HepG2 (cell line): ENCODE results near the gene SLC41A3. TPM values are rescaled to one million over a fixed set of nuclear protein-coding genes. Genes with fewer than 3 reads are reported as not detected.

Experiments used
- ATAC-seq: fragments of 200-7000 bp; cut with Tn5 transposase; 3 replicates; pipeline ENCODE4 v1.9.1; 2020; ENCODE audit warnings: mild to moderate bottlenecking, moderate library complexity
- BruUV-seq: library from RNA; stranded (reverse); fragments of 400-500 nt; replicated peaks from 2 replicates; lab custom pipeline; 2021; lab: Mats Ljungman, UMichigan
- CTCF ChIA-PET: fragments of 300-600 bp; formaldehyde crosslinking; extraction: SDS; loops from one replicate; lab custom pipeline; 2021; ENCODE audit warnings: low total read pairs, inconsistent platforms, low intra/inter-chr PET ratio; lab: Yijun Ruan, JAX
- POLR2A ChIA-PET: fragments of 350-600 bp; sonication (Branson Sonifier 250); formaldehyde crosslinking; loops from one replicate; lab custom pipeline; 2020; ENCODE audit warnings: antibody characterized with exemption, inconsistent platforms; lab: Yijun Ruan, JAX
- DNase-seq: peaks from one replicate; pipeline ENCODE4 v3.0.0-alpha.2; 2015; ENCODE audit warnings: low spot score
- FAIRE-seq: peaks from 3 replicates; lab custom pipeline; 2011; peaks lifted over from hg19 to GRCh38; lab: Jason Lieb, UNC
- H2AFZ ChIP-seq: one replicate; pipeline ENCODE4 v1.6.1; 2011; ENCODE audit warnings: low read length, inconsistent platforms
- H3K27ac ChIP-seq: fragments of 300-600 bp; 3 replicates; pipeline ENCODE4 v1.8.0; 2011; ENCODE audit warnings: mixed run types, mild to moderate bottlenecking, mixed read lengths, low read length, inconsistent platforms; ENCODE audit not compliant: insufficient read depth; ENCODE audit errors: extremely low read length
- H3K27me3 ChIP-seq, 2 experiments: fragments of 200-600 bp in 1 of 2; 2 replicates in 1 of 2; 3 replicates in 1 of 2; pipeline versions ENCODE4 v1.6.0 to v1.8.0; 2011; ENCODE audit warnings: low read length in 2 of 2, mild to moderate bottlenecking in 2 of 2, moderate library complexity in 2 of 2, inconsistent platforms in 1 of 2; ENCODE audit not compliant: insufficient read depth in 2 of 2, control insufficient read depth in 1 of 2
- H3K36me3 ChIP-seq, 2 experiments: fragments of 200-600 bp in 1 of 2; replicated peaks in 1 of 2; 2 replicates in 1 of 2; 3 replicates in 1 of 2; pipeline versions ENCODE4 v1.5.1 to v1.8.0; 2011; ENCODE audit warnings: low read length in 2 of 2, inconsistent platforms in 1 of 2; ENCODE audit not compliant: insufficient read depth in 2 of 2, control insufficient read depth in 1 of 2
- H3K4me1 ChIP-seq: 2 replicates; pipeline ENCODE4 v1.5.1; 2012; ENCODE audit warnings: low read length, inconsistent platforms; ENCODE audit not compliant: insufficient read depth
- H3K4me2 ChIP-seq: 2 replicates; pipeline ENCODE4 v1.6.0; 2011; ENCODE audit warnings: low read depth, low read length, inconsistent platforms
- H3K4me3 ChIP-seq, 3 experiments: fragments of 200-600 bp in 1 of 3; sonication (generic), shearing (Covaris generic) in 1 of 3; replicated peaks in 1 of 3; 2 replicates each; pipeline ENCODE4 v1.5.1; 2011 to 2016; ENCODE audit warnings: low read length in 3 of 3, inconsistent platforms in 2 of 3, low read depth in 2 of 3, mild to moderate bottlenecking in 2 of 3, control low read depth in 1 of 3, mixed read lengths in 1 of 3; ENCODE audit not compliant: insufficient read depth in 1 of 3
- H3K79me2 ChIP-seq: one replicate; pipeline ENCODE4 v1.6.1; 2011; ENCODE audit warnings: low read length, inconsistent platforms; ENCODE audit not compliant: insufficient read depth
- H3K9ac ChIP-seq: 2 replicates; pipeline ENCODE4 v1.6.0; 2011; ENCODE audit warnings: mild to moderate bottlenecking, low read depth, low read length, inconsistent platforms; ENCODE audit not compliant: insufficient read depth
- H3K9me3 ChIP-seq: 2 replicates; pipeline ENCODE4 v1.5.1; 2012; ENCODE audit warnings: mild to moderate bottlenecking, low read length
- H4K20me1 ChIP-seq: 2 replicates; pipeline ENCODE4 v1.6.0; 2011; ENCODE audit warnings: inconsistent platforms, mild to moderate bottlenecking, low read length, moderate library complexity; ENCODE audit not compliant: insufficient read depth
- ATF7-NPFF ChIP-seq: sonication (generic); formaldehyde crosslinking; IDR thresholded peaks from 2 replicates; pipeline ENCODE4 v1.8.1; 2023; ENCODE audit warnings: mild to moderate bottlenecking, low read depth, missing genetic modification reagents, moderate library complexity
- FOXC1 ChIP-seq: sonication (generic); formaldehyde crosslinking; IDR thresholded peaks from 2 replicates; pipeline ENCODE4 v1.8.0; 2022; ENCODE audit warnings: mild to moderate bottlenecking, missing genetic modification reagents, borderline replicate concordance
- HMG20B ChIP-seq: conservative IDR thresholded peaks from 2 replicates; pipeline ENCODE4 v1.6.1; 2016; ENCODE audit warnings: missing genetic modification reagents, missing compliant biosample characterization
- MEF2D ChIP-seq: sonication (generic); formaldehyde crosslinking; IDR thresholded peaks from 2 replicates; pipeline ENCODE4 v1.5.1; 2020; ENCODE audit warnings: mild to moderate bottlenecking, missing genetic modification reagents
- NRL ChIP-seq: sonication (generic); formaldehyde crosslinking; IDR thresholded peaks from 2 replicates; pipeline ENCODE4 v1.5.0; 2020; ENCODE audit warnings: missing genetic modification reagents, mild to moderate bottlenecking, moderate library complexity, borderline replicate concordance
- SMC3 ChIP-seq: IDR thresholded peaks from 2 replicates; pipeline ENCODE4 v1.6.1; 2011; ENCODE audit warnings: low read length, improper control_type of control experiment
- TOPORS ChIP-seq: sonication (generic); formaldehyde crosslinking; IDR thresholded peaks from 2 replicates; pipeline ENCODE4 v1.8.0; 2023; ENCODE audit warnings: mild to moderate bottlenecking, missing genetic modification reagents
- U2AF1 ChIP-seq: fragments of 200-400 bp; formaldehyde crosslinking; optimal IDR thresholded peaks from 2 replicates; pipeline ENCODE3; 2017; ENCODE audit warnings: mild to moderate bottlenecking, low read depth, low read length
- ZNF343 ChIP-seq: sonication (generic); formaldehyde crosslinking; IDR thresholded peaks from 2 replicates; pipeline ENCODE4 v1.4.0; 2020; ENCODE audit warnings: mild to moderate bottlenecking, missing genetic modification reagents
- ZNF720 ChIP-seq: sonication (generic); formaldehyde crosslinking; IDR thresholded peaks from 2 replicates; pipeline ENCODE4 v1.4.0; 2020; ENCODE audit warnings: missing genetic modification reagents
- ZNF790 ChIP-seq: sonication (generic); formaldehyde crosslinking; IDR thresholded peaks from 2 replicates; pipeline ENCODE4 v1.8.0; 2022; ENCODE audit warnings: missing genetic modification reagents, mild to moderate bottlenecking, borderline replicate concordance
- WGBS: methylation state at CpG from one replicate; pipeline ENCODE4 v1.1.6; 2017; ENCODE audit warnings: low lambda C conversion rate; 5-methylcytosine and 5-hydroxymethylcytosine counted together
- in situ Hi-C: cut with HindIII; loops from 2 replicates; pipeline ENCODE4 v1.10.0; 2017; ENCODE audit warnings: low pct_unique_long_range_greater_than_20kb; ENCODE audit not compliant: extremely low pct_ligation_motif_present
- intact Hi-C: fragments of 100-400 bp; cut with micrococcal nuclease; formaldehyde crosslinking; loops from one replicate; pipeline ENCODE4 v1.10.0; 2022; ENCODE audit not compliant: unreplicated experiment
- polyA plus RNA-seq, 8 experiments: library from polyadenylated mRNA; depleted of rRNA in 3 of 8; stranded (reverse) in 7 of 8; unstranded in 1 of 8; fragments of >200 nt; fragmentation: Illumina TruSeq in 4 of 8; extraction: Trizol in 4 of 8; gene quantifications; 2 replicates each; pipeline versions ENCODE4 v1.2.1 to v1.2.3, GENCODE V29; 2011 to 2016; ENCODE audit warnings: low read depth in 4 of 8, missing spikeins in 1 of 8, mixed read lengths in 1 of 8; ENCODE audit not compliant: insufficient read depth in 1 of 8
- total RNA-seq, 5 experiments: library from RNA; depleted of rRNA; stranded (reverse); fragments of >200 nt; fragmentation: Illumina TruSeq; extraction: Trizol; gene quantifications; 2 replicates each; pipeline ENCODE4 v1.2.3, GENCODE V29; 2016; ENCODE audit warnings: low read depth in 1 of 5
- TF ChIP-seq, protein P1 (sequence below): sonication (generic); formaldehyde crosslinking; IDR thresholded peaks from 2 replicates; pipeline ENCODE4 v1.5.0; 2020; ENCODE audit warnings: missing genetic modification reagents
- TF ChIP-seq, protein P2 (sequence below): IDR thresholded peaks from 2 replicates; pipeline ENCODE4 v1.6.1; 2016
- TF ChIP-seq, protein P3 (sequence below): sonication (generic); formaldehyde crosslinking; IDR thresholded peaks from 2 replicates; pipeline ENCODE4 v1.9.0; 2021; ENCODE audit warnings: missing genetic modification reagents, borderline replicate concordance
- TF ChIP-seq, protein P4 (sequence below): sonication (generic); formaldehyde crosslinking; IDR thresholded peaks from 2 replicates; pipeline ENCODE4 v1.8.0; 2022; ENCODE audit warnings: mild to moderate bottlenecking, missing genetic modification reagents

The SLC41A3 gene
- total and polyA plus RNA-seq, 2 of the 13 experiments (the other 11 are each of a cell fraction or from before 2014, with no cell fraction given), result 26.0 to 71.1 TPM

DNA sequence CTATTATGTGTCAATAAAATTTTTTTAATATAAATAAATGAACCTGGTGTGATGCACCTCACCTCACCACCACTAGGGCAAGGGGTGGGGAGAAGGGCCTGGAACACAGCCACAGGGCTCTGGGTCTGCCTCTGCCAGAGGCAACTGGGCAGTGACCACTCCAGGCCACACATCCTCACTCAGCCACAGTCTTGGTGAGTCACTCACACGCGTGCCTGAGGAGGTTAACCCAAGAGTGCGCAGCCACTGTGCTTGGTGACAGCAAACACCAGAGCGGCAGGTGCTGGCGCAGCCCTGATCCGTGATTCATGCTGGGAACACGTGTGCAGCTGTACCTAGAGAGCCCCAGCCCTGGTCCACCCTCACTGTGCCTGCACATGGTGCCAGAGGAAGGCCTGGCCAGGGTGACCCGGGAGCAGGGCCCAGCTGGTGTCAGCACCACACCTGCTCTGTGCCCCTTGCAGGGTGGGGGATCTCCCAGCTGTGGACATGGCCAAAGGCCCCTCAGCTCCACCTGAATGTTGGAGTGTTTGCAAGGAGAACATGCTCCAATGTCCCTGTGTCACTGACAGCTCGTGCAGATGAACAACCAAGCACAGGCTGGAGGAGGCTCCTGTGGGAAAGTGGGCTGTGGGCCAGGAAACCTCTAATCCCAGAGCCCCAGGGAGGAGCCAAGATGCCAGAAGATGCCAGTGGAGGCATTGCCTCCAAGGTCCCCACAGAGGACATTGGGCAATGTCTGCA, 2.1 kb downstream of the SLC41A3 start (continued):
- TF ChIP-seq, protein P1, sequence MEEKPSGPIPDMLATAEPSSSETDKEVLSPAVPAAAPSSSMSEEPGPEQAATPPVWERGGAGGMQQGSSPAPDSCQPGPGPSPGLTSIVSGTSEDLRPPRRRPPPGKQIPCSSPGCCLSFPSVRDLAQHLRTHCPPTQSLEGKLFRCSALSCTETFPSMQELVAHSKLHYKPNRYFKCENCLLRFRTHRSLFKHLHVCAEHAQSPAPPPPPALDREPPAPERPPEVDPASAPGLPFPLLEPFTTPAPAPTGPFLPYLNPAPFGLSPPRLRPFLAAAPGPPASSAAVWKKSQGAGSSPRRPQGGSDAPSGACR (CRISPR knock-in tag), result no peak

DNA sequence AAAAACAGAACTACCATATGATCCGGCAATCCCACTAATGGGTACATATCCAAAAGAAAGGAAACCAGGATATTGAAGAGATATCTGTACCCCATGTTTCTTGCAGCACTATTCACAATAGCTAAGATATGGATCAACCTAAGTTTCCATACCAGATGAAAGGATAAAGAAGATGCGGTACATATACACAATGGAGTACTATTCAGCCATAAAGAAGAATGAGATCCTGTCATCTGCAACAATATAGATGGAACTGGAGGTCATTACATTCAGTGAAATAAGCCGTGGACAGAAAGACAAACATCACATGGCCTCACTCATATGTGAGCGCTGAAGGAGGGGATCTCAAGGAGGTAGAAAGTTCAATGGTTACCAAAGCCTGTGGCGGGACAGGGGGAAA, 3.0 kb downstream of the SLC41A3 start:
- H3K9me3 ChIP-seq, result no peaks in the 10 kb centered on the region
- intact Hi-C loops, result loop anchor here (5.0 kb wide), 2 partner anchors 89 to 109 kb away; no protein-coding TSS in a partner anchor
- ChIA-PET CTCF (no interaction called here), POLR2A (no interaction called here)
- H3K27ac ChIP-seq, result no peak overlapping the region
- 70% methylated on average over 5 of the region's 5 CpGs for WGBS
- peaks cover 27% of the 10 kb centered on the region for H3K4me1 ChIP-seq
- DNase-seq, result no peak
- H3K36me3 ChIP-seq, result no peaks in the 10 kb centered on the region
- no TSS peak for BruUV-seq
- FAIRE-seq, result no peak
- no peak overlapping the region for H3K9ac ChIP-seq
- no peak overlapping the region for H3K4me3 ChIP-seq
- no peak overlapping the region for H2AFZ ChIP-seq
- H3K4me2 ChIP-seq, result no peak overlapping the region
- no peaks in the 10 kb centered on the region for H3K27me3 ChIP-seq
- in situ Hi-C loops, result no loop called here
- ATAC-seq, result no peak
- no peaks in the 10 kb centered on the region for H3K79me2 ChIP-seq
- no peaks in the 10 kb centered on the region for H4K20me1 ChIP-seq
- TF ChIP-seq HMG20B (CRISPR knock-in tag) (no peak), ZNF343 (CRISPR knock-in tag) (no peak), SMC3 (no peak), U2AF1 (no peak), MEF2D (CRISPR knock-in tag) (no peak), ATF7-NPFF (no peak), FOXC1 (no peak), TOPORS (no peak), ZNF790 (no peak), ZNF720 (CRISPR knock-in tag) (no peak), NRL (CRISPR knock-in tag) (no peak)
- TF ChIP-seq, protein P2, sequence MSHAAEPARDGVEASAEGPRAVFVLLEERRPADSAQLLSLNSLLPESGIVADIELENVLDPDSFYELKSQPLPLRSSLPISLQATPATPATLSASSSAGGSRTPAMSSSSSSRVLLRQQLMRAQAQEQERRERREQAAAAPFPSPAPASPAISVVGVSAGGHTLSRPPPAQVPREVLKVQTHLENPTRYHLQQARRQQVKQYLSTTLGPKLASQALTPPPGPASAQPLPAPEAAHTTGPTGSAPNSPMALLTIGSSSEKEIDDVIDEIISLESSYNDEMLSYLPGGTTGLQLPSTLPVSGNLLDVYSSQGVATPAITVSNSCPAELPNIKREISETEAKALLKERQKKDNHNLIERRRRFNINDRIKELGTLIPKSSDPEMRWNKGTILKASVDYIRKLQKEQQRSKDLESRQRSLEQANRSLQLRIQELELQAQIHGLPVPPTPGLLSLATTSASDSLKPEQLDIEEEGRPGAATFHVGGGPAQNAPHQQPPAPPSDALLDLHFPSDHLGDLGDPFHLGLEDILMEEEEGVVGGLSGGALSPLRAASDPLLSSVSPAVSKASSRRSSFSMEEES (CRISPR knock-in tag), result no peak
- TF ChIP-seq, protein P3, sequence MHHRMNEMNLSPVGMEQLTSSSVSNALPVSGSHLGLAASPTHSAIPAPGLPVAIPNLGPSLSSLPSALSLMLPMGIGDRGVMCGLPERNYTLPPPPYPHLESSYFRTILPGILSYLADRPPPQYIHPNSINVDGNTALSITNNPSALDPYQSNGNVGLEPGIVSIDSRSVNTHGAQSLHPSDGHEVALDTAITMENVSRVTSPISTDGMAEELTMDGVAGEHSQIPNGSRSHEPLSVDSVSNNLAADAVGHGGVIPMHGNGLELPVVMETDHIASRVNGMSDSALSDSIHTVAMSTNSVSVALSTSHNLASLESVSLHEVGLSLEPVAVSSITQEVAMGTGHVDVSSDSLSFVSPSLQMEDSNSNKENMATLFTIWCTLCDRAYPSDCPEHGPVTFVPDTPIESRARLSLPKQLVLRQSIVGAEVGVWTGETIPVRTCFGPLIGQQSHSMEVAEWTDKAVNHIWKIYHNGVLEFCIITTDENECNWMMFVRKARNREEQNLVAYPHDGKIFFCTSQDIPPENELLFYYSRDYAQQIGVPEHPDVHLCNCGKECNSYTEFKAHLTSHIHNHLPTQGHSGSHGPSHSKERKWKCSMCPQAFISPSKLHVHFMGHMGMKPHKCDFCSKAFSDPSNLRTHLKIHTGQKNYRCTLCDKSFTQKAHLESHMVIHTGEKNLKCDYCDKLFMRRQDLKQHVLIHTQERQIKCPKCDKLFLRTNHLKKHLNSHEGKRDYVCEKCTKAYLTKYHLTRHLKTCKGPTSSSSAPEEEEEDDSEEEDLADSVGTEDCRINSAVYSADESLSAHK (CRISPR knock-in tag), result no peak
- TF ChIP-seq, protein P4, sequence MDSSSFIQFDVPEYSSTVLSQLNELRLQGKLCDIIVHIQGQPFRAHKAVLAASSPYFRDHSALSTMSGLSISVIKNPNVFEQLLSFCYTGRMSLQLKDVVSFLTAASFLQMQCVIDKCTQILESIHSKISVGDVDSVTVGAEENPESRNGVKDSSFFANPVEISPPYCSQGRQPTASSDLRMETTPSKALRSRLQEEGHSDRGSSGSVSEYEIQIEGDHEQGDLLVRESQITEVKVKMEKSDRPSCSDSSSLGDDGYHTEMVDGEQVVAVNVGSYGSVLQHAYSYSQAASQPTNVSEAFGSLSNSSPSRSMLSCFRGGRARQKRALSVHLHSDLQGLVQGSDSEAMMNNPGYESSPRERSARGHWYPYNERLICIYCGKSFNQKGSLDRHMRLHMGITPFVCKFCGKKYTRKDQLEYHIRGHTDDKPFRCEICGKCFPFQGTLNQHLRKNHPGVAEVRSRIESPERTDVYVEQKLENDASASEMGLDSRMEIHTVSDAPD (CRISPR knock-in tag), result no peak
